A549 (cell line): ENCODE measurements around the gene RPS6KA2. TPM values are rescaled to one million over a fixed set of nuclear protein-coding genes. Genes with fewer than 3 reads are reported as not detected.

Experiments
- ATAC-seq, 2 experiments: fragments of 200-7000 bp in 1 of 2; fragments of >200 bp in 1 of 2; cut with Nextera tagmentation in 1 of 2; cut with Tn5 transposase in 1 of 2; 3 replicates each; pipeline versions ENCODE4 v1.8.0 to v1.9.1; 2018 to 2020; ENCODE audit warnings: mild to moderate bottlenecking in 1 of 2, moderate library complexity in 1 of 2
- CTCF ChIA-PET: fragments of 300-600 bp; sonication (Branson Sonifier 250); formaldehyde crosslinking; extraction: SDS; loops from one replicate; lab custom pipeline; 2021; ENCODE audit warnings: antibody characterized with exemption, inconsistent platforms; lab: Yijun Ruan, JAX
- POLR2A ChIA-PET: fragments of 350-600 bp; formaldehyde crosslinking; extraction: SDS; loops from one replicate; lab custom pipeline; 2021; ENCODE audit warnings: antibody characterized with exemption, inconsistent platforms; lab: Yijun Ruan, JAX
- DNase-seq, 2 experiments: peaks; one replicate each; pipeline versions ENCODE4 v3.0.0 to v3.0.0-alpha.2; 2011 to 2016; ENCODE audit warnings: low read depth in 1 of 2, low spot score in 1 of 2
- FAIRE-seq: peaks from 2 replicates; lab custom pipeline; 2011; peaks lifted over from hg19 to GRCh38; lab: Jason Lieb, UNC
- H3K27ac ChIP-seq, 2 experiments: fragments of >200 bp; sonication (Bioruptor Twin); formaldehyde crosslinking; 3 replicates each; pipeline ENCODE4 v1.5.1; 2016 to 2017
- H3K4me1 ChIP-seq: fragments of >200 bp; sonication (Bioruptor Twin); formaldehyde crosslinking; 3 replicates; pipeline ENCODE4 v1.6.1; 2016
- H3K4me2 ChIP-seq: fragments of >200 bp; sonication (Bioruptor Twin); formaldehyde crosslinking; 3 replicates; pipeline ENCODE4 v1.6.1; 2016
- H3K4me3 ChIP-seq: fragments of >200 bp; sonication (Bioruptor Twin); formaldehyde crosslinking; 3 replicates; pipeline ENCODE4 v1.5.1; 2016
- H3K9me3 ChIP-seq: fragments of >200 bp; sonication (Bioruptor Twin); formaldehyde crosslinking; 3 replicates; pipeline ENCODE4 v1.6.1; 2016
- ATOH8 ChIP-seq: fragments of 250-450 bp; sonication (Bioruptor Pico); IDR thresholded peaks from 2 replicates; pipeline ENCODE4 v1.5.0; 2020; ENCODE audit warnings: low read depth, mild to moderate bottlenecking, moderate library complexity
- CHD4 ChIP-seq: fragments of 200-600 bp; sonication (generic); IDR thresholded peaks from 2 replicates; pipeline ENCODE4 v1.6.1; 2016; ENCODE audit warnings: antibody characterized with exemption, mild to moderate bottlenecking, borderline replicate concordance
- CTCF ChIP-seq: fragments of >200 bp; sonication (Bioruptor Twin); formaldehyde crosslinking; IDR thresholded peaks from 3 replicates; pipeline ENCODE4 v1.5.1; 2016
- E2F6 ChIP-seq: IDR thresholded peaks from 2 replicates; pipeline ENCODE4 v1.6.1; 2012; ENCODE audit warnings: low read depth, borderline replicate concordance
- ESRRA ChIP-seq: fragments of 150-350 bp; IDR thresholded peaks from 2 replicates; pipeline ENCODE4 v1.6.1; 2014; ENCODE audit warnings: mild to moderate bottlenecking, low read length, borderline replicate concordance
- FOSB ChIP-seq: fragments of 250-450 bp; sonication (Bioruptor Pico); IDR thresholded peaks from 2 replicates; pipeline ENCODE4 v1.5.0; 2020; ENCODE audit warnings: mild to moderate bottlenecking, moderate library complexity
- FOXS1 ChIP-seq: fragments of 250-450 bp; sonication (Bioruptor Pico); IDR thresholded peaks from 2 replicates; pipeline ENCODE4 v1.5.0; 2020; ENCODE audit warnings: mild to moderate bottlenecking, moderate library complexity
- GATA3 ChIP-seq: IDR thresholded peaks from 2 replicates; pipeline ENCODE4 v1.6.1; 2012; ENCODE audit warnings: borderline replicate concordance
- HES2 ChIP-seq: fragments of >200 bp; sonication (Bioruptor Twin); formaldehyde crosslinking; IDR thresholded peaks from 2 replicates; pipeline ENCODE4 v1.6.1; 2016
- HEYL ChIP-seq: fragments of 250-450 bp; sonication (Bioruptor Pico); IDR thresholded peaks from 2 replicates; pipeline ENCODE4 v1.8.0; 2021; ENCODE audit warnings: mild to moderate bottlenecking, moderate library complexity
- HOXA7 ChIP-seq: fragments of 250-450 bp; sonication (Bioruptor Pico); IDR thresholded peaks from 2 replicates; pipeline ENCODE4 v1.5.0; 2020; ENCODE audit warnings: mild to moderate bottlenecking, moderate library complexity
- HOXB13 ChIP-seq: fragments of 250-450 bp; sonication (Bioruptor Pico); IDR thresholded peaks from 2 replicates; pipeline ENCODE4 v1.5.0; 2020; ENCODE audit warnings: low read depth, mild to moderate bottlenecking, moderate library complexity
- HOXB5 ChIP-seq: fragments of 250-450 bp; sonication (Bioruptor Pico); IDR thresholded peaks from 2 replicates; pipeline ENCODE4 v1.5.0; 2020; ENCODE audit warnings: mild to moderate bottlenecking, moderate library complexity
- JUN ChIP-seq, 2 experiments: fragments of >200 bp; sonication (Bioruptor Twin); formaldehyde crosslinking; IDR thresholded peaks; 2 replicates in 1 of 2; 3 replicates in 1 of 2; pipeline ENCODE4 v1.6.1; 2016 to 2017
- MAFK ChIP-seq: fragments of 450-650 bp; IDR thresholded peaks from 2 replicates; pipeline ENCODE4 v1.6.1; 2014; ENCODE audit not compliant: partially characterized antibody
- MAX ChIP-seq: IDR thresholded peaks from 2 replicates; pipeline ENCODE4 v1.6.1; 2012
- POLR2AphosphoS2 ChIP-seq: conservative IDR thresholded peaks from 2 replicates; pipeline ENCODE4 v1.6.1; 2012; ENCODE audit warnings: low read length, improper control_type of control experiment, inconsistent platforms
- REST ChIP-seq: fragments of 200-600 bp; sonication (generic); IDR thresholded peaks from 2 replicates; pipeline ENCODE4 v1.6.1; 2016; ENCODE audit warnings: antibody characterized with exemption, mild to moderate bottlenecking, moderate library complexity
- SREBF2 ChIP-seq: fragments of 450-650 bp; IDR thresholded peaks from 2 replicates; pipeline ENCODE4 v1.6.1; 2014; ENCODE audit warnings: mild to moderate bottlenecking, moderate library complexity
- ZFP36 ChIP-seq: fragments of 450-650 bp; IDR thresholded peaks from 2 replicates; pipeline ENCODE4 v1.6.1; 2014; ENCODE audit warnings: borderline replicate concordance; ENCODE audit not compliant: partially characterized antibody
- WGBS: methylation state at CpG from one replicate; pipeline ENCODE4 v1.1.6; 2017; ENCODE audit errors: missing lambda C conversion rate; 5-methylcytosine and 5-hydroxymethylcytosine counted together
- polyA plus RNA-seq, 4 experiments: library from polyadenylated mRNA; depleted of rRNA in 3 of 4; stranded (reverse); fragments of >200 nt; fragmentation: RNase III in 1 of 4; extraction: RNeasy Plus Mini Kit Qiagen cat#74134 plus additional on column Dnase treatment in 1 of 4; gene quantifications; 2 replicates in 3 of 4; 3 replicates in 1 of 4; pipeline ENCODE4 v1.2.3, GENCODE V29; 2011 to 2017

Gene RPS6KA2
- polyA plus RNA-seq, 2 of the 4 experiments (the other 2 are of a cell fraction), result 0.19 TPM; not detected in 1

GRCh38 chr6:166514196-166514595 is 112.9 kb downstream of the RPS6KA2 start:
- ATAC-seq (no peak), FAIRE-seq (no peak), DNase-seq (no peak)
- POLR2A ChIA-PET, result no interaction called here
- Histone ChIP-seq H3K27ac (no peak overlapping the region), H3K4me3 (no peak overlapping the region), H3K9me3 (no peaks in the 10 kb centered on the region), H3K4me2 (no peak overlapping the region), H3K4me1 (no peaks in the 10 kb centered on the region)
- 40% methylated on average over 1 of the region's 3 CpGs for WGBS
- CTCF ChIA-PET, result no interaction called here
- no peak for TF ChIP-seq GATA3
- TF ChIP-seq JUN (IDR thresholded peaks at IDR 0.05), result no peak
- no peak for TF ChIP-seq ATOH8 (CRISPR knock-in tag)
- TF ChIP-seq E2F6, result no peak
- TF ChIP-seq CTCF, result no peak
- no peak for TF ChIP-seq FOXS1 (CRISPR knock-in tag)
- TF ChIP-seq HOXB13, result no peak
- TF ChIP-seq HOXA7 (CRISPR knock-in tag), result no peak
- no peak for TF ChIP-seq SREBF2
- no peak for TF ChIP-seq ZFP36
- no peak for TF ChIP-seq FOSB (CRISPR knock-in tag)
- TF ChIP-seq CHD4, result no peak
- TF ChIP-seq MAFK, result no peak
- TF ChIP-seq REST, result no peak
- TF ChIP-seq HOXB5 (CRISPR knock-in tag), result no peak

GRCh38 chr6:166512567-166512966 is 114.5 kb downstream of the RPS6KA2 start:
- ChIA-PET POLR2A (no interaction called here), CTCF (no interaction called here)
- FAIRE-seq, result no peak
- no peak overlapping the region for H3K4me3 ChIP-seq
- H3K27ac ChIP-seq, result no peak overlapping the region
- no peaks in the 10 kb centered on the region for H3K4me1 ChIP-seq
- H3K9me3 ChIP-seq, result no peaks in the 10 kb centered on the region
- no peak for TF ChIP-seq HEYL (CRISPR knock-in tag)
- no peak for TF ChIP-seq ESRRA
- TF ChIP-seq HES2, result no peak
- TF ChIP-seq MAX, result no peak
- TF ChIP-seq POLR2AphosphoS2, result no peak
- 24% methylated on average over 8 of the region's 8 CpGs for WGBS
- ATAC-seq, result no peak; a peak in 1 of 6 replicates
- DNase-seq, result no peak
- no peak overlapping the region for H3K4me2 ChIP-seq
